ENCODE data around the gene NFX1.
"Not testable (repeated sequence)": the region's sequence is repeated elsewhere in the genome, so short reads cannot be mapped to it uniquely, and the experiment has no call there.

- not testable (repeated sequence) for TF ChIP-seq POLR2A, CTCF, POLR2AphosphoS5 (IDR thresholded peaks at IDR 0.05)
Observed at GRCh38 chr9:33402371-33402770, 112.1 kb downstream of the NFX1 start, which contains the start of gene AQP7.

Measured in gastroesophageal sphincter (tissue), 3 donors.